ENCODE measurements around the gene CDH15. TPM values are rescaled to one million over a fixed set of nuclear protein-coding genes. Genes with fewer than 3 reads are reported as not detected.
"Not testable (repeated sequence)": the region's sequence is repeated elsewhere in the genome, so short reads cannot be mapped to it uniquely, and the experiment has no call there.

Gene CDH15
- total and polyA plus RNA-seq, 2 donors from 2014 or later: 0.22 to 0.31 TPM

DNA sequence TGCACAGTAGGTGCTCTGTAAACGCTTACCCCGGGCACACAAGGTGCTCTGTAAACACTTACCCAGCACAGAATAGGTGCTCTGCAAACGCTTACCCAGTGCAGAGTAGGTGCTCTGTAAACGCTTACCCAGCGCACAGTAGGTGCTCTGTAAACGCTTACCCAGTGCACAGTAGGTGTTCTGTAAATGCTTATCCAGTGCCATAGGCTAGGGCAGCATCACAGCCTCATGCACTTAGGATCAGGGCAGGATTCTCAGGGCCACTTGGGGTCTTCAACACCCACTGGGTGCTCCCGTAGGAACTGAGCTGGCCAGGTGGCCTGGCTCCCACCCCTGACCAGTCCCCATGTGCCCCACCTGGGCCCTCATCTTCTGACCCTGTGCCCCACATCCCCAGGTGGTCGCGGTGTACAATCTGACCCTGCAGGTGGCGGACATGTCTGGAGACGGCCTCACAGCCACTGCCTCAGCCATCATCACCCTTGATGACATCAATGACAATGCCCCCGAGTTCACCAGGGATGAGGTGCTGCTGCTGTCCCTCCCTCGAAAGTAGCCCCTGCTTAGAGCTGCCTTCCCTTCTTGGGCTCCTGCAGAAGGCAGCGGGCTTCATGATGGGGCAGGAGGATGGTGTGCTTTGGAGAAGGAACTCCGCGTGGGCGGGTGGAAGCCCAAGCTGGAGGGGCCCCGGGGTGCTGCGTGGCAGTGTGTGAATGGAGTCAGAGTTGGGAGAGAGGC lies 15.7 kb downstream of the CDH15 start:
- H3K4me1 ChIP-seq (ENCODE audit: control insufficient read depth in 2 of 3, insufficient read depth in 2 of 3, low read depth in 1 of 3, low read length in 3 of 3): peaks cover 0 to 8% (median 0%) of the 10 kb centered on the region in 3 donors
- intact Hi-C loops (cut with DNase I): no loop called here
- no peaks in the 10 kb centered on the region for H3K27me3 ChIP-seq (ENCODE audit: control insufficient read depth, insufficient read depth, low read length)
- TF ChIP-seq, protein P1, sequence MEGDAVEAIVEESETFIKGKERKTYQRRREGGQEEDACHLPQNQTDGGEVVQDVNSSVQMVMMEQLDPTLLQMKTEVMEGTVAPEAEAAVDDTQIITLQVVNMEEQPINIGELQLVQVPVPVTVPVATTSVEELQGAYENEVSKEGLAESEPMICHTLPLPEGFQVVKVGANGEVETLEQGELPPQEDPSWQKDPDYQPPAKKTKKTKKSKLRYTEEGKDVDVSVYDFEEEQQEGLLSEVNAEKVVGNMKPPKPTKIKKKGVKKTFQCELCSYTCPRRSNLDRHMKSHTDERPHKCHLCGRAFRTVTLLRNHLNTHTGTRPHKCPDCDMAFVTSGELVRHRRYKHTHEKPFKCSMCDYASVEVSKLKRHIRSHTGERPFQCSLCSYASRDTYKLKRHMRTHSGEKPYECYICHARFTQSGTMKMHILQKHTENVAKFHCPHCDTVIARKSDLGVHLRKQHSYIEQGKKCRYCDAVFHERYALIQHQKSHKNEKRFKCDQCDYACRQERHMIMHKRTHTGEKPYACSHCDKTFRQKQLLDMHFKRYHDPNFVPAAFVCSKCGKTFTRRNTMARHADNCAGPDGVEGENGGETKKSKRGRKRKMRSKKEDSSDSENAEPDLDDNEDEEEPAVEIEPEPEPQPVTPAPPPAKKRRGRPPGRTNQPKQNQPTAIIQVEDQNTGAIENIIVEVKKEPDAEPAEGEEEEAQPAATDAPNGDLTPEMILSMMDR (IDR thresholded peaks at IDR 0.05; ENCODE audit: borderline replicate concordance, extremely low read depth, insufficient read depth): no peak
- no peaks in the 10 kb centered on the region for H3K9me3 ChIP-seq (ENCODE audit: control insufficient read depth in 2 of 3, insufficient read depth in 1 of 3, low read length in 3 of 3)
- no peak overlapping the region for H3K27ac ChIP-seq (ENCODE audit: low read depth in 2 of 2, low read length in 2 of 2)
- H3K36me3 ChIP-seq (ENCODE audit: control insufficient read depth in 2 of 3, insufficient read depth in 3 of 3, low read length in 3 of 3): no peaks in the 10 kb centered on the region
- FAIRE-seq (no peak), DNase-seq (peak in 2 of 5 donors; percentile 55 to 72)
- H3K4me3 ChIP-seq (ENCODE audit: low read length in 3 of 3): no peak overlapping the region
- H3K9ac ChIP-seq (ENCODE audit: low read length in 3 of 3): no peak overlapping the region

DNA sequence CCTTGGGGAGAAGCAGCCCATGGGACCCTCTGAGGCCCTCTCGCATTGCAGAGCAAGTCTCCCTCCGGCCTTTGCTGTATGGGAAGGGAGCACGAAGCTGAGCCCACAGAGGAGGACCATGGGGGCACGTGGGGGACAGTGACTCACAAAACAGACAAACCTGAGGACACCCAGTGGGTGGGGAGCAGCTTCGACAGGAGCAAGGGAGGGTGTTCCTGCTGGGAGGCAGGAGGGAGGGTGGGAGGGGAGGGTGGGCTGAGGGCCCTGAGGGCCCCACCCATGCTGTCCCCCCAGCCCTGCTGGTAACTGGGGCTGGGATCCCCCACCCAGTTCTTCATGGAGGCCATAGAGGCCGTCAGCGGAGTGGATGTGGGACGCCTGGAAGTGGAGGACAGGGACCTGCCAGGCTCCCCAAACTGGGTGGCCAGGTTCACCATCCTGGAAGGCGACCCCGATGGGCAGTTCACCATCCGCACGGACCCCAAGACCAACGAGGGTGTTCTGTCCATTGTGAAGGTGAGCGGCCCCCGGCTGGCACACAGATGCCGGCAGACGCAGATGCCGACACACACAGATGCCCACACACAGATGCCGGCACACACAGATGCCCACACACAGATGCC lies 16.3 kb downstream of the CDH15 start:
- TF ChIP-seq, protein P1 (IDR thresholded peaks at IDR 0.05; ENCODE audit: borderline replicate concordance, extremely low read depth, insufficient read depth): no peak

DNA sequence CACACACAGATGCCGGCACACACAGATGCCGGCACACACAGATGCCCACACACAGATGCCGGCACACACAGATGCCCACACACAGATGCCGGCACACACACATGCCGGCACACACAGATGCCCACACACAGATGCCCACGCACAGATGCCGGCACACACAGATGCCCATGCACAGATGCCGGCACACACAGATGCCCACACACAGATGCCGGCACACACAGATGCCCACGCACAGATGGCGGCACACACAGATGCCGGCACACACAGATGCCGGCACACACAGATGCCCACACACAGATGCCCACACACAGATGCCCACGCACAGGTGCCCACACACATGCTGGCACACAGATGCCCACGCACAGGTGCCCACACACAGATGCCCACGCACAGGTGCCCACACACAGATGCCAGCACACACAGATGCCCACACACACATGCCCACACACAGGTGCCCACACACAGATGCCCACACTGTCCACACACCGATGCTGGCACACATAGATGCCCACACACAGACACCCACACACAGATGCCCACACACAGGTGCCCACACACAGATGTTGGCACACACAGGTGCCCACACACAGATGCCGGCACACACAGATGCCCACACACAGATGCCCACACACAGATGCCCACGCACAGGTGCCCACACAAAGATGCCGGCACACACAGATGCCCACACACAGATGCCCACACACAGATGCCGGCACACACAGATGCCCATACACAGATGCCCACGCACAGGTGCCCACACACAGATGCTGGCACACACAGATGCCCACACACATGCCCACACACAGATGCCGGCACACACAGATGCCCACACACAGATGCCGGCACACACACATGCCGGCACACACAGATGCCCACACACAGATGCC lies 17.2 kb downstream of the CDH15 start:
- FAIRE-seq; H3K4me3 ChIP-seq (ENCODE audit: low read length in 3 of 3); H3K4me1 ChIP-seq (ENCODE audit: control insufficient read depth in 2 of 3, insufficient read depth in 2 of 3, low read depth in 1 of 3, low read length in 3 of 3); H3K9me3 ChIP-seq (ENCODE audit: control insufficient read depth in 2 of 3, insufficient read depth in 1 of 3, low read length in 3 of 3); intact Hi-C loops (cut with DNase I); H3K9ac ChIP-seq (ENCODE audit: low read length in 3 of 3); H3K36me3 ChIP-seq (ENCODE audit: control insufficient read depth in 2 of 3, insufficient read depth in 3 of 3, low read length in 3 of 3); H3K27ac ChIP-seq (ENCODE audit: low read depth in 2 of 2, low read length in 2 of 2); H3K27me3 ChIP-seq (ENCODE audit: control insufficient read depth, insufficient read depth, low read length): not testable (repeated sequence)
- peak in 1 of 5 donors; percentile 33 for DNase-seq

More for the DNA sequence above, 16.3 kb downstream of the CDH15 start:
- FAIRE-seq (no peak), DNase-seq (peak in 2 of 5 donors; percentile 60 to 67)
- H3K27me3 ChIP-seq (ENCODE audit: control insufficient read depth, insufficient read depth, low read length): no peaks in the 10 kb centered on the region
- H3K36me3 ChIP-seq (ENCODE audit: control insufficient read depth in 2 of 3, insufficient read depth in 3 of 3, low read length in 3 of 3): no peaks in the 10 kb centered on the region
- intact Hi-C loops (cut with DNase I): no loop called here
- H3K27ac ChIP-seq (ENCODE audit: low read depth in 2 of 2, low read length in 2 of 2): no peak overlapping the region
- H3K9me3 ChIP-seq (ENCODE audit: control insufficient read depth in 2 of 3, insufficient read depth in 1 of 3, low read length in 3 of 3): no peaks in the 10 kb centered on the region
- no peak overlapping the region for H3K4me3 ChIP-seq (ENCODE audit: low read length in 3 of 3)
- no peak overlapping the region for H3K9ac ChIP-seq (ENCODE audit: low read length in 3 of 3)
- peaks cover 0 to 8% (median 0%) of the 10 kb centered on the region in 3 donors for H3K4me1 ChIP-seq (ENCODE audit: control insufficient read depth in 2 of 3, insufficient read depth in 2 of 3, low read depth in 1 of 3, low read length in 3 of 3)
